SK-N-SH (cell line): ENCODE results near the gene TTC7B. TPM values are rescaled to one million over a fixed set of nuclear protein-coding genes. Genes with fewer than 3 reads are reported as not detected.

Source experiments
- CTCF ChIA-PET: fragments of 300-600, 350-600 bp; formaldehyde crosslinking; extraction: SDS; loops from one replicate; lab custom pipeline; 2021; lab: Yijun Ruan, JAX
- POLR2A ChIA-PET: fragments of 350-600 bp; sonication (Branson Sonifier 250); formaldehyde crosslinking; extraction: SDS; loops from one replicate; lab custom pipeline; 2020; ENCODE audit warnings: antibody characterized with exemption, inconsistent platforms; lab: Yijun Ruan, JAX
- DNase-seq: peaks from one replicate; pipeline ENCODE4 v3.0.0; 2012
- H2AFZ ChIP-seq: fragments of 200-600 bp; sonication (generic); 2 replicates; pipeline ENCODE4 v1.8.1; 2016; ENCODE audit warnings: antibody characterized with exemption, mild to moderate bottlenecking, low read depth
- H3F3A ChIP-seq: fragments of 200-600 bp; sonication (generic); replicated peaks from 2 replicates; pipeline ENCODE3; 2016; ENCODE audit warnings: antibody characterized with exemption, mild to moderate bottlenecking; ENCODE audit not compliant: insufficient read depth
- H3K27ac ChIP-seq, 2 experiments: fragments of 200-500 bp in 1 of 2; fragments of 200-600 bp in 1 of 2; sonication (Bioruptor generic) in 1 of 2; sonication (generic), shearing (Covaris generic) in 1 of 2; 2 replicates each; pipeline versions ENCODE4 v1.5.1 to v1.6.1; 2014 to 2016; ENCODE audit warnings: low read depth in 2 of 2, inconsistent platforms in 1 of 2, low read length in 1 of 2, mild to moderate bottlenecking in 1 of 2, mixed read lengths in 1 of 2
- H3K27me3 ChIP-seq: fragments of 200-600 bp; sonication (generic), shearing (Covaris generic); 2 replicates; pipeline ENCODE4 v1.6.1; 2016; ENCODE audit warnings: mixed run types; ENCODE audit not compliant: insufficient read depth
- H3K36me3 ChIP-seq, 2 experiments: fragments of 200-500 bp in 1 of 2; fragments of 200-600 bp in 1 of 2; sonication (Bioruptor generic) in 1 of 2; sonication (generic) in 1 of 2; replicated peaks in 1 of 2; 2 replicates each; pipeline versions ENCODE3 to v1.5.1; 2014 to 2016; ENCODE audit warnings: low read length in 1 of 2, mild to moderate bottlenecking in 1 of 2; ENCODE audit not compliant: insufficient read depth in 2 of 2, control insufficient read depth in 1 of 2
- H3K4me1 ChIP-seq, 2 experiments: fragments of 200-500 bp in 1 of 2; fragments of 200-600 bp in 1 of 2; sonication (Bioruptor generic) in 1 of 2; sonication (generic), shearing (Covaris generic) in 1 of 2; 2 replicates each; pipeline versions ENCODE4 v1.5.1 to v1.6.1; 2014 to 2016; ENCODE audit warnings: low read depth in 1 of 2, low read length in 1 of 2, mixed run types in 1 of 2; ENCODE audit not compliant: insufficient read depth in 2 of 2, control insufficient read depth in 1 of 2
- H3K4me2 ChIP-seq: fragments of 200-600 bp; sonication (generic), shearing (Covaris generic); 2 replicates; pipeline ENCODE4 v1.6.1; 2017; ENCODE audit warnings: mixed run types
- H3K4me3 ChIP-seq, 2 experiments: fragments of 200-500 bp in 1 of 2; fragments of 200-600 bp in 1 of 2; sonication (Bioruptor generic) in 1 of 2; sonication (generic), shearing (Covaris generic) in 1 of 2; 2 replicates each; pipeline versions ENCODE4 v1.5.1 to v1.8.1; 2014 to 2016; ENCODE audit warnings: low read depth in 2 of 2, inconsistent platforms in 1 of 2, low read length in 1 of 2, mild to moderate bottlenecking in 1 of 2, mixed read lengths in 1 of 2, moderate library complexity in 1 of 2
- H3K79me2 ChIP-seq: fragments of 200-600 bp; sonication (generic); 2 replicates; pipeline ENCODE4 v1.8.1; 2017; ENCODE audit warnings: mild to moderate bottlenecking; ENCODE audit not compliant: insufficient read depth
- H3K9ac ChIP-seq: fragments of 200-600 bp; sonication (generic); 2 replicates; pipeline ENCODE4 v1.6.1; 2017; ENCODE audit warnings: mixed run types
- H3K9me2 ChIP-seq: fragments of 200-600 bp; sonication (generic); 2 replicates; pipeline ENCODE4 v1.6.1; 2017; ENCODE audit warnings: mixed run types
- H3K9me3 ChIP-seq: fragments of 200-600 bp; sonication (generic); 2 replicates; pipeline ENCODE4 v1.6.1; 2017; ENCODE audit warnings: mixed run types, mild to moderate bottlenecking, moderate library complexity
- H4K20me1 ChIP-seq: fragments of 200-600 bp; sonication (generic); 2 replicates; pipeline ENCODE4 v1.6.1; 2017; ENCODE audit warnings: mild to moderate bottlenecking, mixed run types; ENCODE audit not compliant: insufficient read depth
- CHD2 ChIP-seq: fragments of 150-350 bp; IDR thresholded peaks from 2 replicates; pipeline ENCODE4 v1.6.1; 2018; ENCODE audit warnings: low read length; ENCODE audit not compliant: partially characterized antibody
- EZH2phosphoT487 ChIP-seq: fragments of 200-600 bp; sonication (generic); IDR thresholded peaks from 2 replicates; pipeline ENCODE4 v1.6.1; 2017; ENCODE audit warnings: low read depth, mixed run types, mild to moderate bottlenecking, antibody characterized with exemption, moderate library complexity, borderline replicate concordance
- FOXM1 ChIP-seq: IDR thresholded peaks from 2 replicates; pipeline ENCODE4 v1.4.0; 2012; ENCODE audit warnings: low read depth, mild to moderate bottlenecking
- GABPA ChIP-seq: IDR thresholded peaks from 2 replicates; pipeline ENCODE4 v1.4.0; 2012; ENCODE audit warnings: low read depth, mild to moderate bottlenecking
- MEF2A ChIP-seq: IDR thresholded peaks from 2 replicates; pipeline ENCODE4 v1.4.0; 2012; ENCODE audit warnings: low read depth, borderline replicate concordance
- MXI1 ChIP-seq: IDR thresholded peaks from 2 replicates; pipeline ENCODE4 v1.6.1; 2012; ENCODE audit warnings: mild to moderate bottlenecking, low read depth, low read length, improper control_type of control experiment
- POLR2AphosphoS5 ChIP-seq: IDR thresholded peaks from 2 replicates; pipeline ENCODE4 v1.6.1; 2012; ENCODE audit warnings: low read depth, low read length
- RAD21 ChIP-seq: IDR thresholded peaks from 2 replicates; pipeline ENCODE4 v1.6.1; 2012; ENCODE audit warnings: mild to moderate bottlenecking, low read length
- RFX5 ChIP-seq: IDR thresholded peaks from 2 replicates; pipeline ENCODE4 v1.6.1; 2012; ENCODE audit warnings: mild to moderate bottlenecking, improper control_type of control experiment, low read length
- SIN3A ChIP-seq: IDR thresholded peaks from 2 replicates; pipeline ENCODE4 v1.6.1; 2012; ENCODE audit warnings: low read depth, mild to moderate bottlenecking, low read length, moderate library complexity, borderline replicate concordance
- SMC3 ChIP-seq: IDR thresholded peaks from 2 replicates; pipeline ENCODE4 v1.6.1; 2012; ENCODE audit warnings: low read depth, low read length, improper control_type of control experiment
- TAF1 ChIP-seq: IDR thresholded peaks from 2 replicates; pipeline ENCODE4 v1.6.1; 2012; ENCODE audit warnings: low read depth, mild to moderate bottlenecking, low read length, moderate library complexity, borderline replicate concordance
- TEAD4 ChIP-seq: IDR thresholded peaks from 2 replicates; pipeline ENCODE4 v1.4.0; 2012; ENCODE audit warnings: mild to moderate bottlenecking, borderline replicate concordance; ENCODE audit not compliant: insufficient read depth
- YY1 ChIP-seq: IDR thresholded peaks from 2 replicates; pipeline ENCODE4 v1.4.0; 2012; ENCODE audit warnings: low read depth, mild to moderate bottlenecking
- WGBS: methylation state at CpG from one replicate; pipeline ENCODE4 v1.1.6; 2017; ENCODE audit warnings: low lambda C conversion rate; 5-methylcytosine and 5-hydroxymethylcytosine counted together
- polyA plus RNA-seq, 3 experiments: library from polyadenylated mRNA; depleted of rRNA; stranded (reverse); fragments of >200 nt; gene quantifications; 2 replicates each; pipeline ENCODE4 v1.2.3, GENCODE V29; 2012
- TF ChIP-seq, protein P1 (sequence below): fragments of 150-350 bp; IDR thresholded peaks from 2 replicates; pipeline ENCODE4 v1.6.1; 2017; ENCODE audit warnings: antibody characterized with exemption, low read length, low read depth, borderline replicate concordance
- TF ChIP-seq, protein P2 (sequence below): IDR thresholded peaks from 2 replicates; pipeline ENCODE4 v1.4.0; 2012; ENCODE audit warnings: low read depth, borderline replicate concordance
- TF ChIP-seq, protein P3 (sequence below): IDR thresholded peaks from 2 replicates; pipeline ENCODE4; 2012
- TF ChIP-seq, protein P4 (sequence below): IDR thresholded peaks from 2 replicates; pipeline ENCODE4 v1.4.0; 2012; ENCODE audit warnings: low read depth, borderline replicate concordance

Gene TTC7B
- polyA plus RNA-seq, 1 of the 3 experiments (the other 2 are of a cell fraction): 43.1 TPM

DNA sequence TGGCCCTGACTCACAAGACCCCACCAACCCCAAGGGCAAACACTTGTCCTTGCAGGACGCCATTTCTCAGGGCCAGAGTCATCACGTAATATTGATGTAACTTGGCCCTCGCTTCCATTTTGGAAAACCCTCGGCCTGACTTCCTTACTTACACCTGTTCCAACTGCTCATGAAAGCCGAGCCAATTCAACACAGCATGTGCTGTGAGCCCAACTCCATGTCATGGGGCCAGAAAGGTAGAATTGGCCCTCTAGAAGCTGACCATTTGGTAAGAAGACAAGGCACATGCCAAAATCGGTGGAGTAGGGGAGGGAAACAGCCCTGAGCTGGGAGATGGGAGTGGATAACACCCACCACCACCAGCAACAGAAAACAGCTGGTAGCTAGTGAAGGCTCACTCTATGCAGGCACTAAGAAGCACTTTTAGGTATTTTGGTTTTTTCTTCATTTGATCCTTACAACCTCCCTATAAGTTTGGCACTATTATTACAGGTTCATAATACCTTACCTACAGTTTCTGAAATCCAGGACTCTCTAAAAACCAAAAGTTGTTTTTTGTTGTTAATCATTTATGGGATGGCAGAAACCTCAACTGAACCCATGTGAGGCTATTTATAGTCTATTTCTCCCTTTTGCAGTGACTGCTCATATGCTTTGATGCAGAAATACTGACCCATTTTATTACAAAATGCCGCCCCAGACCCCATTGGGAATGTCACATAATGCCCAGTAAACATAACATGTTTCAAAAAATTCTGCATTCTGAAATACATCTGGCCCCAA lies 6.5 kb downstream of the TTC7B start (continued):
- TF ChIP-seq EZH2phosphoT487 (no peak), MEF2A (no peak)
- TF ChIP-seq, protein P1, sequence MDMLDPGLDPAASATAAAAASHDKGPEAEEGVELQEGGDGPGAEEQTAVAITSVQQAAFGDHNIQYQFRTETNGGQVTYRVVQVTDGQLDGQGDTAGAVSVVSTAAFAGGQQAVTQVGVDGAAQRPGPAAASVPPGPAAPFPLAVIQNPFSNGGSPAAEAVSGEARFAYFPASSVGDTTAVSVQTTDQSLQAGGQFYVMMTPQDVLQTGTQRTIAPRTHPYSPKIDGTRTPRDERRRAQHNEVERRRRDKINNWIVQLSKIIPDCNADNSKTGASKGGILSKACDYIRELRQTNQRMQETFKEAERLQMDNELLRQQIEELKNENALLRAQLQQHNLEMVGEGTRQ: no peak
- TF ChIP-seq, all 33 proteins: peak for 0

DNA sequence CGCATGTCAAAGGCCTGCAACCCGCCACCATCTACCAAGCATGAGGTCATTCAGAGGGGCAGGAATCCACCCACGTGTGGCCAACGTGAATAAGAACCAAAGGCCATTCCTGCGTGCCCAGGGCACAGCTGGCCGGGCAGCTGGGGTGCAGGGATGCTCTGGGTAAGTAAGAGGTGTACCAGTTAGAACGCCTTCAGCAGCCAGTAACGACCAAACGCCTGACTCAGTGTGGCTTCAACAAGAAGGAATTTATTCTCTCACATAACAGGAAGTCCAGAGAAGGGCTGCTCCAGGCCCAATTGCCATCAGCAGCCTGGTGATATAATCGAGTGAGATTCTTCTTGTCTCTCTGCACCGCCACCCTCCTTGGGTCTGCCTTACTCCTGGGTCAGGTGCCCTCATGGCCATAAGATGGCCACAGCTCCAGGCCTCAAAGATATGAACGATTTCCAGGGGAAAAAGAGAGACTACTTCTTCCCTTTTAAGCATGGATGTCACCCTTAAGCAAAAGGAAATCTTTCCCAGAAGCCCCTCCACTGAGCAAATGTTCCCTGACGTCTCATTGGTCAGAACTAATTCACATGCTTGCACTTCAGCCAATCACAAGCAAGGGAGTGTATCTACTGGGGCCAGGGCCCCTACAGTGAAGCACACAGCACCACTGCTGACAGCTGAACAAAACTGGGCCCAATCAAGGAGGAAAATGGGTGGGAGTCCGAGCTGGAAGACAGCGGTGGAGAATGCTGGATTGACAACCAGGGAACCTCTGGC lies 7.3 kb downstream of the TTC7B start:
- Histone ChIP-seq H3K79me2 (peaks cover 73% of the 10 kb centered on the region), H3K9me2 (no peaks in the 10 kb centered on the region), H3K4me3 (no peak overlapping the region), H3K27me3 (no peaks in the 10 kb centered on the region), H2AFZ (no peak overlapping the region), H3K4me1 (peaks cover 8 to 16% of the 10 kb centered on the region in 2 experiments; a peak in 2 of 4 replicates), H3F3A (no peaks in the 10 kb centered on the region), H3K9me3 (no peaks in the 10 kb centered on the region), H3K4me2 (no peak overlapping the region), H4K20me1 (no peaks in the 10 kb centered on the region), H3K27ac (no peak overlapping the region), H3K36me3 (no peaks in the 10 kb centered on the region), H3K9ac (no peak overlapping the region)
- ChIA-PET CTCF (interaction anchor here (0.6 kb wide), 1 partner anchor 143 kb away, joined by 3 read pairs; no protein-coding TSS in a partner anchor), POLR2A (no interaction called here)
- TF ChIP-seq, protein P2, sequence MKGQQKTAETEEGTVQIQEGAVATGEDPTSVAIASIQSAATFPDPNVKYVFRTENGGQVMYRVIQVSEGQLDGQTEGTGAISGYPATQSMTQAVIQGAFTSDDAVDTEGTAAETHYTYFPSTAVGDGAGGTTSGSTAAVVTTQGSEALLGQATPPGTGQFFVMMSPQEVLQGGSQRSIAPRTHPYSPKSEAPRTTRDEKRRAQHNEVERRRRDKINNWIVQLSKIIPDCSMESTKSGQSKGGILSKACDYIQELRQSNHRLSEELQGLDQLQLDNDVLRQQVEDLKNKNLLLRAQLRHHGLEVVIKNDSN: no peak
- TF ChIP-seq, protein P3, sequence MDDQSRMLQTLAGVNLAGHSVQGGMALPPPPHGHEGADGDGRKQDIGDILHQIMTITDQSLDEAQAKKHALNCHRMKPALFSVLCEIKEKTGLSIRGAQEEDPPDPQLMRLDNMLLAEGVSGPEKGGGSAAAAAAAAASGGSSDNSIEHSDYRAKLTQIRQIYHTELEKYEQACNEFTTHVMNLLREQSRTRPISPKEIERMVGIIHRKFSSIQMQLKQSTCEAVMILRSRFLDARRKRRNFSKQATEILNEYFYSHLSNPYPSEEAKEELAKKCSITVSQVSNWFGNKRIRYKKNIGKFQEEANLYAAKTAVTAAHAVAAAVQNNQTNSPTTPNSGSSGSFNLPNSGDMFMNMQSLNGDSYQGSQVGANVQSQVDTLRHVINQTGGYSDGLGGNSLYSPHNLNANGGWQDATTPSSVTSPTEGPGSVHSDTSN: no peak
- TF ChIP-seq GABPA: no peak
- TF ChIP-seq TAF1: no peak
- TF ChIP-seq POLR2AphosphoS5: no peak
- no peak for TF ChIP-seq TEAD4
- TF ChIP-seq FOXM1: no peak
- TF ChIP-seq, protein P1: no peak
- TF ChIP-seq YY1: no peak
- TF ChIP-seq CHD2: no peak
- TF ChIP-seq SMC3: no peak
- TF ChIP-seq, protein P4, sequence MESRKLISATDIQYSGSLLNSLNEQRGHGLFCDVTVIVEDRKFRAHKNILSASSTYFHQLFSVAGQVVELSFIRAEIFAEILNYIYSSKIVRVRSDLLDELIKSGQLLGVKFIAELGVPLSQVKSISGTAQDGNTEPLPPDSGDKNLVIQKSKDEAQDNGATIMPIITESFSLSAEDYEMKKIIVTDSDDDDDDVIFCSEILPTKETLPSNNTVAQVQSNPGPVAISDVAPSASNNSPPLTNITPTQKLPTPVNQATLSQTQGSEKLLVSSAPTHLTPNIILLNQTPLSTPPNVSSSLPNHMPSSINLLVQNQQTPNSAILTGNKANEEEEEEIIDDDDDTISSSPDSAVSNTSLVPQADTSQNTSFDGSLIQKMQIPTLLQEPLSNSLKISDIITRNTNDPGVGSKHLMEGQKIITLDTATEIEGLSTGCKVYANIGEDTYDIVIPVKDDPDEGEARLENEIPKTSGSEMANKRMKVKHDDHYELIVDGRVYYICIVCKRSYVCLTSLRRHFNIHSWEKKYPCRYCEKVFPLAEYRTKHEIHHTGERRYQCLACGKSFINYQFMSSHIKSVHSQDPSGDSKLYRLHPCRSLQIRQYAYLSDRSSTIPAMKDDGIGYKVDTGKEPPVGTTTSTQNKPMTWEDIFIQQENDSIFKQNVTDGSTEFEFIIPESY: no peak
- TF ChIP-seq RAD21: no peak
- no peak for TF ChIP-seq MXI1
- no peak for TF ChIP-seq SIN3A
- no peak for TF ChIP-seq EZH2phosphoT487
- TF ChIP-seq RFX5: no peak
- no peak for DNase-seq
- WGBS: 95% methylated on average over 15 of the region's 15 CpGs
